Neural cell (in vitro differentiated cells): ENCODE data around the gene ANXA6.

Source experiments
- EZH2 ChIP-seq: fragments of 200-600, 300-800 bp; shearing (Covaris generic), sonication (generic); IDR thresholded peaks from 2 replicates; pipeline ENCODE4 v1.6.1; 2014; ENCODE audit warnings: antibody characterized with exemption, low read length, borderline replicate concordance, mild to moderate bottlenecking; ENCODE audit not compliant: insufficient read depth, poor library complexity, severe bottlenecking
- POLR2AphosphoS5 ChIP-seq: IDR thresholded peaks from 2 replicates; pipeline ENCODE4 v1.6.1; 2012
- RAD21 ChIP-seq: fragments of 450-650 bp; conservative IDR thresholded peaks from 2 replicates; pipeline ENCODE4 v1.6.1; 2014; ENCODE audit warnings: antibody characterized with exemption, mild to moderate bottlenecking, moderate library complexity
- SMC3 ChIP-seq: fragments of 450-650 bp; conservative IDR thresholded peaks from 2 replicates; pipeline ENCODE4 v1.6.1; 2014; ENCODE audit warnings: antibody characterized with exemption, mild to moderate bottlenecking, moderate library complexity; ENCODE audit not compliant: poor library complexity
- TF ChIP-seq, protein P1 (sequence below): fragments of 450-650 bp; IDR thresholded peaks from 2 replicates; pipeline ENCODE4 v1.5.1; 2014; ENCODE audit warnings: antibody characterized with exemption, mild to moderate bottlenecking, moderate library complexity; ENCODE audit not compliant: poor library complexity, severe bottlenecking

GRCh38 chr5:151180291-151180690 is 22.7 kb upstream of the ANXA6 start:
- TF ChIP-seq POLR2AphosphoS5 (no peak), SMC3 (no peak), EZH2 (no peak), RAD21 (no peak)
- TF ChIP-seq, protein P1, sequence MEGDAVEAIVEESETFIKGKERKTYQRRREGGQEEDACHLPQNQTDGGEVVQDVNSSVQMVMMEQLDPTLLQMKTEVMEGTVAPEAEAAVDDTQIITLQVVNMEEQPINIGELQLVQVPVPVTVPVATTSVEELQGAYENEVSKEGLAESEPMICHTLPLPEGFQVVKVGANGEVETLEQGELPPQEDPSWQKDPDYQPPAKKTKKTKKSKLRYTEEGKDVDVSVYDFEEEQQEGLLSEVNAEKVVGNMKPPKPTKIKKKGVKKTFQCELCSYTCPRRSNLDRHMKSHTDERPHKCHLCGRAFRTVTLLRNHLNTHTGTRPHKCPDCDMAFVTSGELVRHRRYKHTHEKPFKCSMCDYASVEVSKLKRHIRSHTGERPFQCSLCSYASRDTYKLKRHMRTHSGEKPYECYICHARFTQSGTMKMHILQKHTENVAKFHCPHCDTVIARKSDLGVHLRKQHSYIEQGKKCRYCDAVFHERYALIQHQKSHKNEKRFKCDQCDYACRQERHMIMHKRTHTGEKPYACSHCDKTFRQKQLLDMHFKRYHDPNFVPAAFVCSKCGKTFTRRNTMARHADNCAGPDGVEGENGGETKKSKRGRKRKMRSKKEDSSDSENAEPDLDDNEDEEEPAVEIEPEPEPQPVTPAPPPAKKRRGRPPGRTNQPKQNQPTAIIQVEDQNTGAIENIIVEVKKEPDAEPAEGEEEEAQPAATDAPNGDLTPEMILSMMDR, result no peak
